OCI-LY1 (cell line): ENCODE measurements around the gene ZNF846.

Source experiments
- EZH2 ChIP-seq: fragments of 200-600 bp; sonication (generic), shearing (Covaris generic); IDR thresholded peaks from 2 replicates; pipeline ENCODE4 v1.8.0; 2017; ENCODE audit warnings: borderline replicate concordance, mixed run types, mild to moderate bottlenecking, antibody characterized with exemption, low read length, moderate library complexity, mixed read lengths
- TF ChIP-seq, protein P1 (sequence below): fragments of 200-600 bp; sonication (generic), shearing (Covaris generic); IDR thresholded peaks from 2 replicates; pipeline ENCODE4 v1.5.1; 2017; ENCODE audit warnings: mild to moderate bottlenecking, antibody characterized with exemption, low read length, moderate library complexity, mixed read lengths

DNA sequence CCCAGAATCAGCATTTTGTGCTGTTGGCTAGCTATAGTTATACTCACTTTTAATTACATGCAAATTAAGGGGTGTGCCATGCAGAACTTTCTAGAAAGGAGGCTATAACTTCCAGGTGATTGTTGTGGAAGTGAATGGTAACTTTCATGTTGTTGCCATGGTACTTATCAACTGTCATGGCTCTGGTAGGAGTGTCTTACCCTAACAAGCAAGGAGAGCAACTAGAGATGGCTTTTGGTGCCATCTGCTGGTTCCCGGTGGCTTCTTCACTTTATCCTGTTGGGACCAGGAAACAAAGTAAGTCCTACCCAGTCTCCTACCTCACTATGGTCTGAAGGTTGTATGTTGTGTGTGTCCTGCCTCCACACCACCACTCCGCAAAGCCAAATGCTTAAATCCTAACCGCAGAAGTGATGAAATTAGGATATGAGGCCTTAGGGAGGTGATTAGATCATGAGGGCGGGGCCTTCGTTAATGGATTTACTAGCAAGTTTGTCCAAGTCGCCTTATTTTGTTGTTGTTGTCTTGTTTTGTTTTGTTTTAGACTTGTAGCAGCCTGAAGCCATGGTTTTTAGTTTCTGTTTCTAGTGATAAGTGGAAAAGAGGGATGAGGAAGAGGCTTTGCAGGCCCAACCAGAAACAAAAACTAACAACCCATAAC lies 27.7 kb upstream of the ZNF846 start:
- TF ChIP-seq, protein P1, sequence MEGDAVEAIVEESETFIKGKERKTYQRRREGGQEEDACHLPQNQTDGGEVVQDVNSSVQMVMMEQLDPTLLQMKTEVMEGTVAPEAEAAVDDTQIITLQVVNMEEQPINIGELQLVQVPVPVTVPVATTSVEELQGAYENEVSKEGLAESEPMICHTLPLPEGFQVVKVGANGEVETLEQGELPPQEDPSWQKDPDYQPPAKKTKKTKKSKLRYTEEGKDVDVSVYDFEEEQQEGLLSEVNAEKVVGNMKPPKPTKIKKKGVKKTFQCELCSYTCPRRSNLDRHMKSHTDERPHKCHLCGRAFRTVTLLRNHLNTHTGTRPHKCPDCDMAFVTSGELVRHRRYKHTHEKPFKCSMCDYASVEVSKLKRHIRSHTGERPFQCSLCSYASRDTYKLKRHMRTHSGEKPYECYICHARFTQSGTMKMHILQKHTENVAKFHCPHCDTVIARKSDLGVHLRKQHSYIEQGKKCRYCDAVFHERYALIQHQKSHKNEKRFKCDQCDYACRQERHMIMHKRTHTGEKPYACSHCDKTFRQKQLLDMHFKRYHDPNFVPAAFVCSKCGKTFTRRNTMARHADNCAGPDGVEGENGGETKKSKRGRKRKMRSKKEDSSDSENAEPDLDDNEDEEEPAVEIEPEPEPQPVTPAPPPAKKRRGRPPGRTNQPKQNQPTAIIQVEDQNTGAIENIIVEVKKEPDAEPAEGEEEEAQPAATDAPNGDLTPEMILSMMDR, result peak; percentile 90
- TF ChIP-seq EZH2, result no peak
